OCI-LY1 (cell line): ENCODE data around the gene RBM20.

Experiments used
- H2AFZ ChIP-seq: fragments of 200-600 bp; sonication (generic), shearing (Covaris generic); 2 replicates; pipeline ENCODE4 v1.6.0; 2014; ENCODE audit warnings: antibody characterized with exemption, mild to moderate bottlenecking, low read length
- H3F3A ChIP-seq: fragments of 200-600 bp; sonication (generic), shearing (Covaris generic); 2 replicates; pipeline ENCODE4 v1.6.0; 2014; ENCODE audit warnings: mild to moderate bottlenecking, antibody characterized with exemption, low read length, moderate library complexity; ENCODE audit not compliant: insufficient read depth
- H3K27ac ChIP-seq: fragments of 200-600 bp; sonication (generic); 2 replicates; pipeline ENCODE4 v1.5.1; 2014; ENCODE audit warnings: low read length, mixed run types, mild to moderate bottlenecking, low read depth; ENCODE audit not compliant: poor library complexity, severe bottlenecking
- H3K27me3 ChIP-seq: fragments of 200-600 bp; sonication (generic); 2 replicates; pipeline ENCODE4 v1.6.0; 2014; ENCODE audit warnings: antibody characterized with exemption, mild to moderate bottlenecking, low read length, moderate library complexity; ENCODE audit not compliant: insufficient read depth
- H3K36me3 ChIP-seq: fragments of 200-600 bp; sonication (generic); 2 replicates; pipeline ENCODE4 v1.6.1; 2014; ENCODE audit warnings: mild to moderate bottlenecking, antibody characterized with exemption, low read length, moderate library complexity, mixed read lengths; ENCODE audit not compliant: insufficient read depth
- H3K4me1 ChIP-seq: fragments of 200-600 bp; sonication (generic); 2 replicates; pipeline ENCODE4 v1.5.1; 2014; ENCODE audit warnings: mild to moderate bottlenecking, low read length, moderate library complexity; ENCODE audit not compliant: insufficient read depth, severe bottlenecking
- H3K4me2 ChIP-seq: fragments of 200-600 bp; sonication (generic), shearing (Covaris generic); 2 replicates; pipeline ENCODE4 v1.6.1; 2014; ENCODE audit warnings: low read length
- H3K4me3 ChIP-seq: fragments of 200-600 bp; sonication (generic); 2 replicates; pipeline ENCODE4 v1.5.1; 2014; ENCODE audit warnings: low read length, low read depth, mild to moderate bottlenecking, mixed read lengths; ENCODE audit not compliant: poor library complexity, severe bottlenecking
- H3K79me2 ChIP-seq: fragments of 200-600 bp; shearing (Covaris generic); 2 replicates; pipeline ENCODE4 v1.6.1; 2016; ENCODE audit warnings: mixed run types, low read length, mixed read lengths; ENCODE audit not compliant: insufficient read depth
- H3K9ac ChIP-seq: fragments of 200-600 bp; sonication (generic), shearing (Covaris generic); 2 replicates; pipeline ENCODE4 v1.6.1; 2014; ENCODE audit warnings: mild to moderate bottlenecking, low read length, mixed read lengths
- H3K9me2 ChIP-seq: fragments of 200-600 bp; sonication (generic), shearing (Covaris generic); 2 replicates; pipeline ENCODE4 v1.6.1; 2014; ENCODE audit warnings: low read depth, mild to moderate bottlenecking, low read length, mixed read lengths
- H3K9me3 ChIP-seq: fragments of 200-600 bp; shearing (Covaris generic); 2 replicates; pipeline ENCODE4 v1.6.1; 2014; ENCODE audit warnings: low read length, mixed read lengths
- H4K20me1 ChIP-seq: fragments of 200-600 bp; sonication (generic), shearing (Covaris generic); 2 replicates; pipeline ENCODE4 v1.6.0; 2016; ENCODE audit warnings: mild to moderate bottlenecking, low read length; ENCODE audit not compliant: insufficient read depth
- CTCF ChIP-seq: fragments of 200-600 bp; sonication (generic), shearing (Covaris generic); IDR thresholded peaks from 2 replicates; pipeline ENCODE4 v1.5.1; 2017; ENCODE audit warnings: mild to moderate bottlenecking, antibody characterized with exemption, low read length, moderate library complexity, mixed read lengths
- EZH2 ChIP-seq: fragments of 200-600 bp; sonication (generic), shearing (Covaris generic); IDR thresholded peaks from 2 replicates; pipeline ENCODE4 v1.8.0; 2017; ENCODE audit warnings: borderline replicate concordance, mixed run types, mild to moderate bottlenecking, antibody characterized with exemption, low read length, moderate library complexity, mixed read lengths

RBM20 gene

DNA sequence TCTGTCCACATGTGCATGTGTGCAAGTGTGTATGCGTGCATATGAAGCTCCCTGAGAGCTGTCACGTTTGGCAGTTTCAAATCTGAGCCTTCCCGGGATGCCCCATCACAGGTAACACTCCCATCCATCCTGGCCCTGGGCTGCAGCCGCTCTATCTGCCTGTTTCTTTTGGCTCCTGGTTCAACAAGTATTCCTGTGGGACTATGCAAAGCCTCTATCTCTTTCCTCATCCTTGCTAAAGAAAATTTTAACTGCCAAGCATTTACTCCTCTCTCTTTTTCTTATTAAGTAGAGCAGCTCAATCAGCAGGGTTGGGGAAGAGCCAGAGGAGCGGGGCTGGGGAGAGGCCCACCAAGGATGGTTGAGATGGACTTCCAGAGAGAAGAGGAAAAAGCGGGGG is 203.2 kb downstream of the RBM20 start:
- Histone ChIP-seq H3K4me1 (peaks cover 61% of the 10 kb centered on the region), H3F3A (no peaks in the 10 kb centered on the region), H3K9me3 (no peaks in the 10 kb centered on the region), H3K9me2 (no peaks in the 10 kb centered on the region), H3K9ac (no peak overlapping the region; the same call in 1 of the 2 replicates), H3K36me3 (no peaks in the 10 kb centered on the region), H3K4me3 (no peak overlapping the region), H3K27me3 (no peaks in the 10 kb centered on the region), H4K20me1 (no peaks in the 10 kb centered on the region), H3K79me2 (no peaks in the 10 kb centered on the region), H3K4me2 (no peak overlapping the region), H2AFZ (no peak overlapping the region), H3K27ac (peak overlapping the region; percentile 99)
- TF ChIP-seq EZH2 (no peak), CTCF (no peak)

GRCh38 chr10:110848106-110848505 is 204.0 kb downstream of the RBM20 start:
- no peak overlapping the region for H2AFZ ChIP-seq
- H3K9me3 ChIP-seq = no peaks in the 10 kb centered on the region
- no peak overlapping the region for H3K4me2 ChIP-seq
- H3K9me2 ChIP-seq = no peaks in the 10 kb centered on the region
- H3K27ac ChIP-seq = peak overlapping the region; percentile 99
- no peaks in the 10 kb centered on the region for H3K79me2 ChIP-seq
- H3K9ac ChIP-seq = no peak overlapping the region
- H4K20me1 ChIP-seq = no peaks in the 10 kb centered on the region
- H3K4me3 ChIP-seq = no peak overlapping the region
- no peaks in the 10 kb centered on the region for H3K36me3 ChIP-seq
- H3F3A ChIP-seq = no peaks in the 10 kb centered on the region
- TF ChIP-seq CTCF (no peak), EZH2 (no peak)
- no peaks in the 10 kb centered on the region for H3K27me3 ChIP-seq
- H3K4me1 ChIP-seq = peaks cover 61% of the 10 kb centered on the region

- no peaks in the 10 kb centered on the region for H3K79me2 ChIP-seq
- no peak overlapping the region for H3K4me2 ChIP-seq
- H3K9me3 ChIP-seq = no peaks in the 10 kb centered on the region
- no peaks in the 10 kb centered on the region for H3K36me3 ChIP-seq
- H3K4me1 ChIP-seq = peaks cover 53% of the 10 kb centered on the region
- H3K9me2 ChIP-seq = no peaks in the 10 kb centered on the region
- H3K27me3 ChIP-seq = no peaks in the 10 kb centered on the region
- H3K4me3 ChIP-seq = no peak overlapping the region
- no peak overlapping the region for H3K9ac ChIP-seq
- H2AFZ ChIP-seq = no peak overlapping the region
- H3K27ac ChIP-seq = no peak overlapping the region
- H4K20me1 ChIP-seq = no peaks in the 10 kb centered on the region
- TF ChIP-seq CTCF (no peak), EZH2 (no peak)
- no peaks in the 10 kb centered on the region for H3F3A ChIP-seq
Measured at GRCh38 chr10:110850099-110850498, 206.0 kb downstream of the RBM20 start.
